GM19467 (cell line): Measurements from ENCODE around the gene TTC9C.
A peak's percentile ranks its signal among the peaks of the same experiment; 100 is the strongest.
"Not testable (repeated sequence)": the region's sequence is repeated elsewhere in the genome, so short reads cannot be mapped to it uniquely, and the experiment has no call there.

Source experiments
- ATAC-seq: cut with Tn5 transposase; IDR thresholded peaks from one replicate; pipeline ENCODE4 v1.9.1; 2021; ENCODE audit warnings: mild to moderate bottlenecking, moderate library complexity; ENCODE audit not compliant: unreplicated experiment

Gene TTC9C

DNA sequence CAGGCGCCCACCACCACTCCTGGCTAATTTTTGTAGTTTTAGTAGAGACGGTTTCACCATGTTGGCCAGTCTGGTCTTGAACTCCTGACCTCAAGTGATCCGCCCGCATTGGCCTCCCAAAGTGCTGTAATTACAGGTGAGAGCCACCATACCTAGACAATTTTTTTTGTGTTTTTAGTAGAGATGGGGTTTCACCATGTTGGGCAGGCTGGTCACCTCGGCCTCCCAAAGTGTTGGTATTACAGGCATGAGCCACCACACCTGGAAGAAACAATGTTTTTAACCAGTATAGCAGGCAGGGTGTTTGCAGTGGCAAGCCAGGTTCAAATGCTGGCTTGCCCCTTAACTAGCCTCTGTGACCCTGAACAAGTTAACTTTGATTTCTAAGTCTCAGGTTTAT lies 21.6 kb downstream of the TTC9C start:
- ATAC-seq: not testable (repeated sequence)

- ATAC-seq: no peak
Observed at GRCh38 chr11:62752177-62752785, 24.0 kb downstream of the TTC9C start.

- ATAC-seq: no peak
Observed at GRCh38 chr11:62752994-62753735, 24.9 kb downstream of the TTC9C start.

DNA sequence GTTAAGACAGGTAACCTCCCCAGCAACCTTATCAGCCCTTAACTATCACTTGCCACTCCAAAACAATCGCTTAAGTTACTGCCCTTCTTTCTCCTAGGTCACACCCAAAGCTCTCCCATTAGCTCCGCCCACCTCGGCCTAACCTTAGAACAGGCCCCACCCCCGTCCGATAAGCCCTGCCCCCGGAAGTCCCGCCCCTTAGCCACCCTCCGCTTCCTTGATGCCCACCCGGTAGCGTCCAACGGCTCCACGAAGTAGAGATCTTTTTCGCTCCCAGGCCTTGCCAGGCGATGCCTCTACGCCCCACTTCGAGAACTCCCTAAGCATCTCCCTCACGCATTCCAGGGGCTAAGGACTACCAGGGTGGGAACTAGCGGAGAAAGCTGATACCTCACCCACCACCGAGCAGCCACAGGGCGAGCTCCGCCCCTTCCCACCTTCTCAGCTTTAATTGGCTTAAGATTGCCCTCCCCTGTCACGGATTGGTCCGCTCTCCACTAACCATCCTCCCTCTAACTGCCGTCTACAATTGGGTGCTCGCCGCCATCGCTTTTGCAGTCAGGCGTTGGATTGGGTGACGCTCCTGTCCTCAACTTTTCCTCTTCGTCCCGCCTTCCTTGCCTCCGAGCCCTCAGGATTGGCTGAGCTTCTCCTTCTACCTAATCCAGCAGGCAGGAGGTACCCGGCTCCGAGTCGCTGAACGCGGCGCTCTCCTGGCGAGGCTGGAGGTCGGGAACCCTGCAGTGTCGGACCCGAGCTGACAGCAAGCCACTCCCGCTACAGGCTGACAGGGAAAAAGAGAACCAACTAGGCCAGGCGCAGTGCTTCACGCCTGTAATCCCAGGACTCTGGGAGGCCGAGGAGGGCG lies 25.7 kb downstream of the TTC9C start, which contains the start of gene ZBTB3:
ZBTB3 (minus strand) TSS at position 425 of the 868 bp plus-strand sequence. CDS start 496 bp downstream, outside the sequence.
- ATAC-seq: peak; percentile 96

DNA sequence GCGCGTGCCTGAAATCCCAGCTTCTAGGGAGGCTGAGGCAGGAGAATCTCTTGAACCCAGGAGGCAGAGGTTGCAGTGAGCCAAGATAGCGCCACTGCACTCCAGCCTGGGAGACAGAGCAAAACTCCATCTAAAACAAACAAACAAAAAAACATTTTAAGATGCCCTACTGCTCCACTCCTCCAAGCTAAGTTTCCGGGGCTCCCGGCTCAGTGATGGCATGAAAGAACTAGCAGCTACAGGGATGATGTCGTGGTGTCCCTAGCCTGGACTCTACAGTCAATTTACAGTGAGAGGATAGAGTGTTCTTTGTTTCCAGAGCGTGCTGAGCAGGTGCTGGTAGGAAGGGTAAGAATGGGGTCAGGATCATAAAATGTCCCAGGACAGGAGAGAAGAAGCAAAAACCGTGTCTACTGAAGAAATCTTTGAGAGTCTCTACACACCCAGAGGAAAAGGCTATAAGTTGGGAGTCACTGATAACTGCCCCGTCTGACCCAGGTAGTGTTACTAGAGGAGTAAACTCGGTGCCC lies 26.9 kb downstream of the TTC9C start:
- no peak for ATAC-seq

DNA sequence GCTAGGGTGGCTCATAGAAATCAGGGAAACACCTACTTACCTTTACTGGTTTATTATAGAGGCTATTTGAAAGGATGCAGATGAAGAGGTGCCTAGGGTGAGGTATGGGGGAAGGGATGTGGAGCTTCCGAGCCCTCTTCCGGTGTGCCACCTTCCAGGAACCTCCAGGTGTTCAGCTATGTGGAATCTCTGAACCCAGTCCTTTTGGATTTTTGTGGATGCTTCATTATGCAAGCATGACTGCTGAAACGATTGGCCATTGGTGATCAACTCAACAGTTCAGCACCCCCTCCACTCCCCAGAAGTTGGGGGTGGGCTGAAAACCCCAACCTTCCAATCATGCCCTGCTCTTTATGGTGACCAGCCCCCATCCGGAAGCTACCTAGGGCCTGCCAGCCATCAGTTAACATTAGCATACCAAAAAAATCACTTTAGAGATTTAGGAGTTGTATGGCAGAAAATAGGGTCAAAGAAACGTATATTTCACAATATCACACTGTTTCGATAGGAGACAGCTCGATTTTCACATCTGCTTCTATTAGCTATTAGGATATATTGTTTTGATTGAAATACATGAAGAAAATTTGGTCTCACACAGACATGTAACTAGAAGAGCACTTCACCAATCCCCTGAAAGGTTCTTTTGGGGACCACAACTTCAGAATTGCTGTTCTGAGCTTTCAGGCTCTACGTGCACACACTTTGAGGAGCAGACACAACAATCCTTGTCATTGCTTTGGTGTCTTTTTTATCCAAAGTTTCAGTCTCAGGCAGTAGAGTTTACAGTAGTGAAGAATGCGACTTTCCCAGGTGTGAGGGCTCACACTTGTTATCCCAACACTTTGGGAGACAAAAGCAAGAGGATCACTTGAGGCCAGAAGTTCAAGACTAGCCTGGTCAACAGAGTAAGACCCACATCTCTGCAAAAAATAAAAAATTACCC lies 29.8 kb downstream of the TTC9C start:
- no peak for ATAC-seq

- ATAC-seq: not testable (repeated sequence)
Observed at GRCh38 chr11:62760867-62761227, 32.6 kb downstream of the TTC9C start.

GRCh38 chr11:62770778-62771143 lies 42.5 kb downstream of the TTC9C start:
- ATAC-seq: no peak

GRCh38 chr11:62771144-62772021 lies 43.1 kb downstream of the TTC9C start, which contains the start of gene TAF6L:
TSS of gene TAF6L (plus strand) at chr11:62771396. CDS start at chr11:62775784, 4,388 bp downstream.
- ATAC-seq: peak; percentile 75

GRCh38 chr11:62774407-62774806 lies 46.1 kb downstream of the TTC9C start:
- ATAC-seq: no peak

DNA sequence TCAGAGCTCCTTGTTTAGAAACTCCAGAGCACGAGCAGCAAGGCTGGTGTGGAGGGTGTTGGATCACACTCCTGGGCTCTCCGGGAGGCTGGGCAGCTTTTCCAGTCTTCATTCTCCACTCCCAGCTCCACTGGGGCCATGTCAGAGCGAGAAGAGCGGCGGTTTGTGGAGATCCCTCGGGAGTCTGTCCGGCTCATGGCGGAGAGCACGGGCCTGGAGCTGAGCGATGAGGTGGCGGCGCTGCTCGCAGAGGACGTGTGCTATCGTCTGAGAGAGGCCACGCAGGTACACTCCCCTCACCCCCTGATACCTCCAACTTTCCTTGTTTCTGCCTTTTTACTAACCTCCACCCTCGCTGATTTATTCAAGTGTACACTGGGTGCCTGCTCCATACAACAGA lies 47.4 kb downstream of the TTC9C start:
- no peak for ATAC-seq

DNA sequence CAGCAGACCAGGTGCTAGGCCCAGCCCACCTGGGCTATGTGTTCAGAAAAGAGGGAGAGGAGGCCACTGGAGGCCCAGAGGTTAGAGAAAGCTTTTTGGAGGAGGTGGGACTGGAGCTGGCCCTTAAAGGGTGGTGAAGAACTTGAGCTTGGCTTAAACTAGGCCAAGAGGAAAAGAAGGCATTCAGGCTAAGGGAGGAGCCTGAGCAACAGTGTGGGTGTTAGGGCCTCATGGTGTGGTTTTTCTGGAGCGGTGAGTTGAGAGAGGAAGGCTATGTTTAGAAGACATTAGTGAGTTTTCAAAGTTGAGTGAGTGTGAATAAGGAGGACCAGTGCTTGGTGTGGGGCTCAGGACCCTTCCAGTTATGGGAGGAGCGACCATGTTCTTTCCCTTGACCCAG lies 49.1 kb downstream of the TTC9C start:
- no peak for ATAC-seq

DNA sequence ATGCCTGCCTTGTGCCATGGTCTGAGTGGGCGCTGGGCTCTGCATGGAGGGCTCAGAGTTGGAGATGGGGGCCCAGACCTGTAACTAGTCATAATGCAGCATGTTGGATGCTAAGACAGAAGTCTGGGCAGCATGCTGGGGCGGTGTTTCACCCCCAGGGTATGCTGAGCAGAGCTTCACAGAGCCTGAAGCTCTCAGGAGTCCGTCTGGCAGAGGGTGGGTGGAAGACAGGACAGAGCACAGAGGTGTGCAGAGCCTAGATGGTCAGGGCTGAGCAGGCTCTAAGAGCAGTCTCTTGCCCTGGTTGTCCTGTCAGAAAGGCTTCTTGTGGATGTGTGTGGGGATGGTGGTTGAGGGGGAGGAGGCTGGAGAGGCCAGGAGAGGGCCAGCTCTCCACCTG lies 50.2 kb downstream of the TTC9C start:
- no peak for ATAC-seq

DNA sequence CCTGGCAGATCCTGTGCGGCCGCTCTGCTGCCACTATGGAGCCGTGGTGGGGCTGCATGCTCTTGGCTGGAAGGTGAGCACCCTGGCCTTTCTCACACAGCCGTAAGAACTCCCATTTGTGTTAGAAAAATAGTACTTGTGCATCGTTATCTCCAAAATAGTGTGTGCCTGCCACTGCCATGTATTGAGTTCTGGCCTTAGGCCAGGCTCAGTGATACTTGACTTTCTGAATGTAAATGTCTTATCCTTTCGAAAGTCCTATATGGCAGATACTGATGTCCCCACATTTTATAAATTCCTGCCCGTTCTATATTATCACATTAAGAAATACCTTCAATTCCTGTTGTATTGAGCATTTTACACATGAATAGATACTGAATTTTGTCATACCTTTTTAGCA lies 54.5 kb downstream of the TTC9C start:
- ATAC-seq: no peak

GRCh38 chr11:62786318-62787004 lies 58.2 kb downstream of the TTC9C start:
- ATAC-seq: peak; percentile 56

DNA sequence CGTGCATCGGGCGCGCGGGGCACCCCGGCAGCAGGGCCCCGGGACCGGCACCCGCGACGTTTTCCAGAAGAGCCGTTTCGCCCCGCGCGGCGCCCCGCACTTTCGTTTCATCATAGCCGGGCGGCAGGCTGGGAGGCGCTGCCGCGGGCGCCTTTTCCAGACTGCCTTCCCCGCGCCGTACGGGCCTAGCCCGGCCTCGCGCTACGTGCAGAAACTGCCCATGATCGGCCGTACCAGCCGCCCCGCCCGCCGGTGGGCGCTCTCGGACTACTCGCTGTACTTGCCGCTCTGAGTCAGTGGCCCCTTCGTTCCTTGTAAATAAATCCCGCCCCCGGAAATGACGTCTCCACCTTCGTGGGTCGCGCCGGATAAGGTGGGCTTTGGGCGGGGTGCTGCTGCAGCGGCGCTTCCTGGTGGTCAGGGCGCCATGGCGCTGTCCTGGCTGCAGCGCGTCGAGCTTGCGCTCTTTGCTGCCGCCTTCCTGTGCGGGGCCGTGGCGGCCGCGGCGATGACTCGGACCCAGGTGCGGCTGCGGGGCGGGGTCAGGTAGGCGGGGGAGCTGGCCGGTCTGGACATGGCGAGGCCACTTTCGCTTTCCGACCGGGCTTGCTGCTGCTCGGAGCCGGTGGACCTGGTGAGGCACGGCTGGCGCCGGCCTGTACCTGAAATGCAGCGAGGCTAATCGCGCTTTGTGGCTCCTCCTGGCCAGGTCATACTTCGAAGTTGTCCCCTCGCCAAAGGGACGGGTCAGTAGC lies 58.9 kb downstream of the TTC9C start, which contains the start of gene TMEM179B:
TMEM179B (plus strand) TSS at position 398 of the 755 bp plus-strand sequence; CDS start at position 428, 30 bp downstream.
- ATAC-seq: peak; percentile 57
